GM12878 (cell line): ENCODE results near the gene CA7. TPM values are rescaled to one million over a fixed set of nuclear protein-coding genes. Genes with fewer than 3 reads are reported as not detected.

Source experiments
- ATAC-seq: fragments of 200-7000 bp; cut with Tn5 transposase; 3 replicates; pipeline ENCODE4 v1.9.1; 2020; ENCODE audit warnings: mild to moderate bottlenecking, moderate library complexity
- BruUV-seq: library from RNA; stranded (reverse); fragments of 400-500 nt; replicated peaks from 2 replicates; lab custom pipeline; 2021; lab: Mats Ljungman, UMichigan
- CTCF ChIA-PET: fragments of 300-600 bp; sonication (Branson Sonifier 250); formaldehyde crosslinking; extraction: SDS; loops from one replicate; lab custom pipeline; 2021; ENCODE audit warnings: inconsistent platforms; lab: Yijun Ruan, JAX
- POLR2A ChIA-PET: fragments of 350-600 bp; formaldehyde crosslinking; extraction: SDS; loops from one replicate; lab custom pipeline; 2021; ENCODE audit warnings: inconsistent platforms; lab: Charles Lee
- RAD21 ChIA-PET: fragments of 300-600 bp; sonication (Branson Sonifier 250); formaldehyde crosslinking; loops from one replicate; lab custom pipeline; 2023; ENCODE audit warnings: antibody characterized with exemption; ENCODE audit not compliant: unreplicated experiment; lab: Charles Lee
- SMC1A ChIA-PET: fragments of 300-600 bp; sonication (Branson Sonifier 250); formaldehyde crosslinking; loops from one replicate; lab custom pipeline; 2023; ENCODE audit not compliant: unreplicated experiment, uncharacterized antibody; lab: Charles Lee
- DNase-seq: peaks from one replicate; pipeline ENCODE4 v3.0.0-alpha.2; 2011; ENCODE audit warnings: low read depth, low spot score
- FAIRE-seq: peaks from 3 replicates; lab custom pipeline; 2011; peaks lifted over from hg19 to GRCh38; lab: Jason Lieb, UNC
- H2AFZ ChIP-seq: 2 replicates; pipeline ENCODE4 v1.6.0; 2011; ENCODE audit warnings: low read depth, low read length, control low read depth; ENCODE audit not compliant: control insufficient read depth
- H3K27ac ChIP-seq: 2 replicates; pipeline ENCODE4 v1.5.1; 2011; ENCODE audit warnings: control low read depth; ENCODE audit not compliant: control insufficient read depth, insufficient read depth
- H3K27me3 ChIP-seq, 2 experiments: replicated peaks in 1 of 2; 2 replicates each; pipeline versions ENCODE4 v1.6.0 to v1.6.1; 2011; ENCODE audit warnings: low read length in 1 of 2; ENCODE audit not compliant: control insufficient read depth in 2 of 2, insufficient read depth in 2 of 2
- H3K36me3 ChIP-seq, 2 experiments: 2 replicates each; pipeline ENCODE4 v1.5.1; 2011; ENCODE audit warnings: low read length in 1 of 2; ENCODE audit not compliant: control insufficient read depth in 2 of 2, insufficient read depth in 2 of 2
- H3K4me1 ChIP-seq: 2 replicates; pipeline ENCODE4 v1.6.1; 2011; ENCODE audit warnings: mild to moderate bottlenecking, low read length, moderate library complexity, mixed read lengths; ENCODE audit not compliant: control insufficient read depth, insufficient read depth
- H3K4me2 ChIP-seq: 2 replicates; pipeline ENCODE4 v1.6.0; 2011; ENCODE audit warnings: control low read depth; ENCODE audit not compliant: control insufficient read depth, insufficient read depth
- H3K4me3 ChIP-seq: fragments of 200-600 bp; sonication (generic); 2 replicates; pipeline ENCODE4 v1.5.1; 2016
- H3K79me2 ChIP-seq: 2 replicates; pipeline ENCODE4 v1.6.0; 2011; ENCODE audit warnings: low read length; ENCODE audit not compliant: control insufficient read depth, insufficient read depth
- H3K9ac ChIP-seq: 2 replicates; pipeline ENCODE4 v1.8.0; 2011; ENCODE audit warnings: low read length, control low read depth, mixed read lengths; ENCODE audit not compliant: control insufficient read depth, insufficient read depth
- H3K9me3 ChIP-seq: replicated peaks from 3 replicates; pipeline ENCODE4 v1.5.1; 2011; ENCODE audit warnings: mild to moderate bottlenecking, low read length; ENCODE audit not compliant: control insufficient read depth, insufficient read depth
- H4K20me1 ChIP-seq: 2 replicates; pipeline ENCODE4 v1.6.0; 2011; ENCODE audit not compliant: control insufficient read depth, insufficient read depth
- DPF2 ChIP-seq: fragments of 450-650 bp; IDR thresholded peaks from 2 replicates; pipeline ENCODE4 v1.6.1; 2017; ENCODE audit warnings: mild to moderate bottlenecking
- ESRRA ChIP-seq: IDR thresholded peaks from 2 replicates; pipeline ENCODE4 v1.6.1; 2012; ENCODE audit warnings: mild to moderate bottlenecking, low read length, improper control_type of control experiment
- FOXM1 ChIP-seq: IDR thresholded peaks from 2 replicates; pipeline ENCODE4 v1.6.1; 2012; ENCODE audit warnings: low read depth, mild to moderate bottlenecking, inconsistent platforms, low read length, moderate library complexity
- IRF5 ChIP-seq: fragments of 450-650 bp; IDR thresholded peaks from 2 replicates; pipeline ENCODE4 v1.6.1; 2017; ENCODE audit warnings: borderline replicate concordance
- RUNX3 ChIP-seq: IDR thresholded peaks from 2 replicates; pipeline ENCODE4 v1.6.1; 2012; ENCODE audit warnings: low read length, inconsistent platforms
- SIN3A ChIP-seq: IDR thresholded peaks from 2 replicates; pipeline ENCODE4 v1.6.1; 2012; ENCODE audit warnings: low read depth, low read length, improper control_type of control experiment
- STAT3 ChIP-seq: IDR thresholded peaks from 2 replicates; pipeline ENCODE4 v1.6.1; 2011; ENCODE audit warnings: low read depth, low read length, improper control_type of control experiment
- TAF1 ChIP-seq: IDR thresholded peaks from 2 replicates; pipeline ENCODE4 v1.6.1; 2011; ENCODE audit warnings: mild to moderate bottlenecking, low read depth, low read length, borderline replicate concordance
- TBL1XR1 ChIP-seq: IDR thresholded peaks from 2 replicates; pipeline ENCODE4 v1.6.1; 2012; ENCODE audit warnings: low read depth, low read length, improper control_type of control experiment
- TCF7 ChIP-seq: IDR thresholded peaks from 2 replicates; pipeline ENCODE4 v1.6.1; 2014; ENCODE audit warnings: antibody characterized with exemption, borderline replicate concordance
- WGBS: methylation state at CpG from one replicate; pipeline ENCODE4 v1.1.6; 2016; ENCODE audit warnings: low lambda C conversion rate; ENCODE audit not compliant: insufficient replicate concordance, insufficient coverage; ENCODE audit errors: missing lambda C conversion rate; 5-methylcytosine and 5-hydroxymethylcytosine counted together
- in situ Hi-C: fragments of 300-500 bp; cut with MboI; formaldehyde crosslinking; loops from 9 replicates; pipeline ENCODE4 v1.14.3; 2018; ENCODE audit warnings: mixed read lengths
- intact Hi-C: fragments of 100-400 bp; cut with micrococcal nuclease; formaldehyde crosslinking; loops from one replicate; pipeline ENCODE4 v1.14.2; 2022; ENCODE audit not compliant: unreplicated experiment
- polyA plus RNA-seq, 11 experiments: library from polyadenylated mRNA; depleted of rRNA in 4 of 11; unstranded in 6 of 11; stranded (reverse) in 5 of 11; fragments of >200 nt; fragmentation: Nextera tagmentation in 4 of 11; fragmentation: Illumina TruSeq in 1 of 11; extraction: Ambion mirVana in 4 of 11; extraction: Trizol in 1 of 11; gene quantifications; 1 replicate in 1 of 11; 2 replicates in 10 of 11; pipeline versions ENCODE4 v1.2.1 to v1.2.3, GENCODE V29; 2011 to 2016; ENCODE audit warnings: inconsistent platforms in 2 of 11, missing spikeins in 2 of 11, low read depth in 1 of 11
- total RNA-seq, 4 experiments: library from RNA; depleted of rRNA in 3 of 4; stranded (reverse); fragments of >200 nt in 3 of 4; fragmentation: Illumina TruSeq in 1 of 4; extraction: Trizol in 1 of 4; gene quantifications; 2 replicates each; pipeline versions ENCODE4 v1.2.1 to v1.2.3, GENCODE V29; 2013 to 2021

Gene CA7
- total and polyA plus RNA-seq, 10 of the 15 experiments (the other 5 are each of a cell fraction or from before 2014, with no cell fraction given) = 0.04 TPM; not detected in 9

- no peaks in the 10 kb centered on the region for H3K36me3 ChIP-seq
- H3K4me2 ChIP-seq = no peak overlapping the region
- no peaks in the 10 kb centered on the region for H3K27me3 ChIP-seq
- H2AFZ ChIP-seq = no peak overlapping the region
- no peak overlapping the region for H3K4me3 ChIP-seq
- H4K20me1 ChIP-seq = no peaks in the 10 kb centered on the region
- intact Hi-C loops (no loop called here), in situ Hi-C loops (no loop called here)
- FAIRE-seq (no peak), DNase-seq (no peak), ATAC-seq (no peak)
- no peaks in the 10 kb centered on the region for H3K9me3 ChIP-seq
- H3K9ac ChIP-seq = no peak overlapping the region
- H3K4me1 ChIP-seq = peaks cover 4% of the 10 kb centered on the region; the same call in 1 of the 2 replicates
- TF ChIP-seq IRF5 = no peak
- no peak for TF ChIP-seq TCF7
- TF ChIP-seq RUNX3 = no peak
- TF ChIP-seq SIN3A = no peak
- no peak for TF ChIP-seq STAT3
- no peak for TF ChIP-seq ESRRA
- TF ChIP-seq FOXM1 = no peak
- TF ChIP-seq DPF2 = no peak
- TF ChIP-seq TBL1XR1 = no peak
- TF ChIP-seq TAF1 = no peak
- peaks cover 22% of the 10 kb centered on the region for H3K79me2 ChIP-seq
- no peak overlapping the region for H3K27ac ChIP-seq
- POLR2A ChIA-PET = interaction anchor here (0.6 kb wide), 1 partner anchor 9 kb away, joined by 4 read pairs; no protein-coding TSS in a partner anchor
- BruUV-seq = no TSS peak
- CTCF ChIA-PET = interaction anchor here (0.5 to 3.9 kb wide), 10 partner anchors 8 to 1000 kb away, joined by 3 to 106 read pairs (median 5); partner anchors contain the start of gene PDP2
- RAD21 ChIA-PET = interaction anchor here (2.1 kb wide), 1 partner anchor 49 kb away, joined by 11 read pairs; the partner anchor contains the start of gene PDP2
- SMC1A ChIA-PET = interaction anchor here (2.3 to 4.8 kb wide), 2 partner anchors 14 to 36 kb away, joined by 8 to 37 read pairs; no protein-coding TSS in a partner anchor
- WGBS = 57% methylated on average over 3 of the region's 3 CpGs
Observed at GRCh38 chr16:66832190-66832589, 12.0 kb upstream of the CA7 start.
